Measurements from ENCODE around the gene ANKRD27.
"Not testable (repeated sequence)": the region's sequence is repeated elsewhere in the genome, so short reads cannot be mapped to it uniquely, and the experiment has no call there.

ANKRD27 gene

GRCh38 chr19:32607479-32607878 is 67.5 kb downstream of the ANKRD27 start:
- in situ Hi-C loops (cut with MboI; ENCODE audit: low sequenced_read_pairs) = no loop called here

- in situ Hi-C loops (cut with MboI; ENCODE audit: low sequenced_read_pairs) = no loop called here
These were observed 68.7 kb downstream of the ANKRD27 start for GRCh38 chr19:32606289-32606688.

- in situ Hi-C loops (cut with MboI; ENCODE audit: low sequenced_read_pairs) = no loop called here
These were observed 69.4 kb downstream of the ANKRD27 start for GRCh38 chr19:32605544-32605943.

- in situ Hi-C loops (cut with MboI; ENCODE audit: low sequenced_read_pairs) = no loop called here
These were observed 71.0 kb downstream of the ANKRD27 start for GRCh38 chr19:32603961-32604360.

GRCh38 chr19:32599736-32600157 is 75.2 kb downstream of the ANKRD27 start:
- in situ Hi-C loops (cut with MboI; ENCODE audit: low sequenced_read_pairs) = no loop called here

- in situ Hi-C loops (cut with MboI; ENCODE audit: low sequenced_read_pairs) = no loop called here
These were observed 75.7 kb downstream of the ANKRD27 start for GRCh38 chr19:32599258-32599657.

- in situ Hi-C loops (cut with MboI; ENCODE audit: low sequenced_read_pairs) = no loop called here
These were observed 77.0 kb downstream of the ANKRD27 start for GRCh38 chr19:32598022-32598421.

GRCh38 chr19:32595491-32595890 is 79.5 kb downstream of the ANKRD27 start:
- in situ Hi-C loops (cut with MboI; ENCODE audit: low sequenced_read_pairs) = no loop called here

GRCh38 chr19:32594021-32594420 is 81.0 kb downstream of the ANKRD27 start:
- in situ Hi-C loops (cut with MboI; ENCODE audit: low sequenced_read_pairs) = no loop called here

GRCh38 chr19:32587747-32588504 is 87.1 kb downstream of the ANKRD27 start:
- in situ Hi-C loops (cut with MboI; ENCODE audit: low sequenced_read_pairs) = not testable (repeated sequence)

- in situ Hi-C loops (cut with MboI; ENCODE audit: low sequenced_read_pairs) = no loop called here
These were observed 93.2 kb downstream of the ANKRD27 start for GRCh38 chr19:32581705-32582179.

GRCh38 chr19:32580901-32581704 is 93.9 kb downstream of the ANKRD27 start, which contains the start of gene PDCD5:
Gene PDCD5 (plus strand): TSS chr19:32581190. CDS start chr19:32581262, 72 bp downstream.
- in situ Hi-C loops (cut with MboI; ENCODE audit: low sequenced_read_pairs) = no loop called here

GRCh38 chr19:32580353-32580900 is 94.6 kb downstream of the ANKRD27 start:
- in situ Hi-C loops (cut with MboI; ENCODE audit: low sequenced_read_pairs) = no loop called here

- in situ Hi-C loops (cut with MboI; ENCODE audit: low sequenced_read_pairs) = no loop called here
These were observed 98.2 kb downstream of the ANKRD27 start for GRCh38 chr19:32576790-32577189.

GRCh38 chr19:32573492-32573794 is 101.5 kb downstream of the ANKRD27 start:
- in situ Hi-C loops (cut with MboI; ENCODE audit: low sequenced_read_pairs) = loop anchor here (25.0 kb wide), 2 partner anchors 236 to 1886 kb away; partner anchors contain the start of gene ZNF507

- in situ Hi-C loops (cut with MboI; ENCODE audit: low sequenced_read_pairs) = loop anchor here (25.0 kb wide), 2 partner anchors 236 to 1886 kb away; partner anchors contain the start of gene ZNF507
These were observed 102.1 kb downstream of the ANKRD27 start for GRCh38 chr19:32572700-32573491.

GRCh38 chr19:32571471-32572075 is 103.4 kb downstream of the ANKRD27 start:
- in situ Hi-C loops (cut with MboI; ENCODE audit: low sequenced_read_pairs) = loop anchor here (25.0 kb wide), 2 partner anchors 234 to 1884 kb away; partner anchors contain the start of gene ZNF507

GRCh38 chr19:32570081-32570785 is 104.7 kb downstream of the ANKRD27 start:
- in situ Hi-C loops (cut with MboI; ENCODE audit: low sequenced_read_pairs) = loop anchor here (25.0 kb wide), 2 partner anchors 233 to 1883 kb away; partner anchors contain the start of gene ZNF507

- in situ Hi-C loops (cut with MboI; ENCODE audit: low sequenced_read_pairs) = loop anchor here (25.0 kb wide), 2 partner anchors 230 to 1880 kb away; partner anchors contain the start of gene ZNF507
These were observed 107.5 kb downstream of the ANKRD27 start for GRCh38 chr19:32567486-32567885.

Data from HL-60/S4 (cell line).